NCI-H146 (cell line): Measurements from ENCODE around the gene REC8.
A peak's percentile ranks its signal among the peaks of the same experiment; 100 is the strongest.

Source experiments
- DNase-seq: peaks from one replicate; lab custom pipeline; 2025; lab: John Stamatoyannopoulos, UW

REC8 gene

GRCh38 chr14:24159777-24160498 lies 11.9 kb upstream of the REC8 start:
- DNase-seq: no peak

- DNase-seq: no peak
Measured at GRCh38 chr14:24160499-24160849, 11.4 kb upstream of the REC8 start.

- peak; percentile 94 for DNase-seq
Measured at GRCh38 chr14:24160850-24161804, 10.8 kb upstream of the REC8 start, which contains the start of gene IRF9. IRF9 (plus strand) TSS chr14:24161265; CDS start chr14:24162145, 880 bp downstream.

- DNase-seq: no peak
Measured at GRCh38 chr14:24162093-24162492, 9.8 kb upstream of the REC8 start.

- DNase-seq: no peak
Measured at GRCh38 chr14:24164518-24164991, 7.3 kb upstream of the REC8 start.

- no peak for DNase-seq
Measured at GRCh38 chr14:24165785-24166184, 6.1 kb upstream of the REC8 start.

- DNase-seq: no peak
Measured at GRCh38 chr14:24167469-24168114, 4.3 kb upstream of the REC8 start.

GRCh38 chr14:24172261-24172860 lies 481 bp downstream of the REC8 start:
- no peak for DNase-seq

GRCh38 chr14:24172871-24173281 lies 996 bp downstream of the REC8 start:
- no peak for DNase-seq

GRCh38 chr14:24176599-24176998 lies 4.7 kb downstream of the REC8 start:
- DNase-seq: no peak

- no peak for DNase-seq
Measured at GRCh38 chr14:24177041-24177825, 5.4 kb downstream of the REC8 start.

- DNase-seq: no peak
Measured at GRCh38 chr14:24177891-24178290, 6.0 kb downstream of the REC8 start.

GRCh38 chr14:24178399-24179178 lies 6.7 kb downstream of the REC8 start:
- DNase-seq: no peak

GRCh38 chr14:24179294-24179960 lies 7.5 kb downstream of the REC8 start:
- DNase-seq: no peak

GRCh38 chr14:24179961-24180796 lies 8.3 kb downstream of the REC8 start:
- DNase-seq: no peak

- DNase-seq: no peak
Measured at GRCh38 chr14:24181371-24182077, 9.6 kb downstream of the REC8 start.

- no peak for DNase-seq
Measured at GRCh38 chr14:24182110-24182882, 10.4 kb downstream of the REC8 start.
